Measurements from ENCODE around the gene VAX1.
"Not testable (repeated sequence)": the region's sequence is repeated elsewhere in the genome, so short reads cannot be mapped to it uniquely, and the experiment has no call there.

The VAX1 gene

GRCh38 chr10:117134306-117135025 lies 3.6 kb downstream of the VAX1 start:
- DNase-seq (ENCODE audit: low read depth), result no peak

DNA sequence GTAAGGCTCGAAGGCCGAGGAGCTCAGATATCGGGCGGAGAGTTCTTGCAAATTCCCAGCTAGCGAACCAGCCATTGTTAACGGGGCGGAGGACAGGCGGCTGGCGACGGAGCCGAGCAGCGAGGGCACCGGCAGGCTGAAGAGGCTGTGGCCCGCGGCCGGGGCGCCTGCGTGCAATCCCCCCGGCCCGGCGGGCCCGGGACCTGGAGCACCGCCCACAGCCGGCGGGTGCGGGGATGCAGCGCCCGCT lies 4.1 kb downstream of the VAX1 start:
- no peak for DNase-seq (ENCODE audit: low read depth)

DNA sequence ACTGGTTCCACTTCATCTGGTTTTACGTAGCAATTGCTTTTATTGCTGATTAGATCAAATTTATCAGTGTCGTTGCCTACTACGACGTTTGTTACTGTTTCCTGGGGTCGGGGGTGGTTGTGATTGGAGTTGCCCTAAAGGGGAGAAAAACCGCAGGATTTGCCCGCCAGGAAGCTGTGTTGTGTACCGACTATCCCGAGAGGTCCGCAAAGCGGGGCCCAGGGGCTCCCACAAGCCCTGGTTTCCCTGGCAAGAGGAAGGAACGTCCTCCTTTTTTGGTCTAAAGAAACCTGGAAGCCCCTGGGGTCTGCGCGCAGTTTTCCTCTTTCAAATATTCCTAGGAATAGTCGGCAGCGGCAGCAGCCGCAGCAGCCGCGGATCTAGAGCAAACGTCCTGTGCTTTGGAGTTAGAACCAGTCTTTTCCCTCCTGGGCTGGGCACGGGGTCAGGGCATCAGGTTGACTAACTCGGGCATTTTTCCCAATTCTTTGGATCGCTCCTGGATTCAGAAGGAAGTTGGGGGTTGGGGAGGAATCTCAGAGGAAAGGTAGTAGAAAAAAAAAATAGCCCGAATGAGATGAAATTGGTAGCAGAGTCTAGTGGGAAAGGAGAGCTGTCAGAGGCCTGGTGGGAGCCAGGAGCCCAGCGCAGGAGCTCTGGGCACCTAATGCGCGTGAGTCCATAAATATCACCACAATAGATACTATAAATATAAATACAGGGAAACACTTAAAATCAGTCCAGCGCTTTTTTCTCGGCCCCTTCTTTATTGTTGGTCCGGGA lies 4.6 kb downstream of the VAX1 start:
- DNase-seq (ENCODE audit: low read depth), result no peak

DNA sequence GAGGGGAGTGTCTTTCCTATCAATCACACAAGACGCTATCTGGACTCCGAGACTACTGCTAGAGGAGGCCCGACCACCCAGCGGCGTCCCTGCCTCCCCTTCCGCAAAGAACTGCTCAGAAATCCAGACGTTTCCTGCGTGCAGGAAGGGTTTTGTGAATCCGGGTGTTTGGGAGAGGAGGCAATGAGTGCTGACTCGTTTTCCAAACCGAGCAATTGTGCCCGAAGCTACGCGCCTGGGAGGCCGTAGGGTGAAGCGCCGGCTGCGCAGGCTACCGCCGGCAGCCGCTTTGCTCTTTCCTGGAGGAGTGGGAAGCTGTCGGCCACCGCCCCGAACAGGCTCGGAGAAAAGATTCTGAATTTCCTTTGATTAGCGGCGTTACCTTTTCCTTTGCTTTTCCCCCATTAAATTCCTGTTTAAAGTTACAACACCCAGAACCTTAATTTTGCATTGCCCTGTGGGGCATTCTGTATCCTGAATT lies 5.3 kb downstream of the VAX1 start:
- DNase-seq (ENCODE audit: low read depth), result no peak

GRCh38 chr10:117131376-117132327 lies 6.4 kb downstream of the VAX1 start:
- DNase-seq (ENCODE audit: low read depth), result no peak

DNA sequence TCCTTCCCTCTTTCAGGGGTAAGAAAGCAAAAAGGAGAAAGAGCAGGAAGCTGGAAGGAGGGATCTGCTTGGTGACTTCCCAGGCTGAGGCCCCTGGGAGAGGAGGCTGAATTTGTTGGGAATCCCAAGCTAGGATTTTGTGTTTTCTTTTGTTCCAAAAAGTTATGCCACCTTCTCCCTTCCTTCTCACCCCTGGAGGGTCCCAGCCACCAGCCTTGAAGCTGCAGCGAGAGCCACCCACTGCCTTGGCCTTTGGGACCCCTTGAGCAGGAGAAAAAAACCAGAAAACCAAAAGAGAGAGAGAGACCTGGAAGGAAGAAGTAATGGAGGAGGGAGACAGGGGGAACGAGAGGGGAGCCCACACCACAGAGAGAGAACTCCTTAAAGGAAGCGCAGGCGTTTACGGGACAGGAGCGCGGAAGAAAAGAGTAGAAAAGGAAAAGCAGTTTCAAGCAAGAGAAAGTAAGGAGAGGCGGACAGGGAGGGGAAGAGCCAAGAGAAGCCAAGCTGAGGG lies 7.2 kb downstream of the VAX1 start:
- no peak for DNase-seq (ENCODE audit: low read depth)

DNA sequence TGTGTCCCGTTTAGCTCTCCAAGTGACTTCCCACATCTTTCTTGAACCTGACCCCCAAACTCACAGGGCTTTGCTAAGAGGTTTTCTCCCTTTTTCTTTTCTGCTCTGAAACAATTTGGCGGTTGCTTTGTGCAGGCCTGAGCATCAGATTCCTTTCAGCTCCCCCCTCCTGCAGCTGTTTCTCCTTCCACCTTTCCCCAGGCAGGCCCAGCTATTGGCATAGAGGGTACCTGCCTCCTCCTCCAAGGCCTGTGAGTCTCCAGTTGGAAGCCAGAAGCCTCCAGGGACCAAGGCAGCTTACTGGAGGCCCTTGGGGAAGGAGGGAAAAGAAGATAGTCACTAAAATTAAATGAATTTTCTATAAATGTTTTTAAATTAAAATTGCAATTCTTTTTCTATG lies 7.7 kb downstream of the VAX1 start:
- DNase-seq (ENCODE audit: low read depth), result no peak

DNA sequence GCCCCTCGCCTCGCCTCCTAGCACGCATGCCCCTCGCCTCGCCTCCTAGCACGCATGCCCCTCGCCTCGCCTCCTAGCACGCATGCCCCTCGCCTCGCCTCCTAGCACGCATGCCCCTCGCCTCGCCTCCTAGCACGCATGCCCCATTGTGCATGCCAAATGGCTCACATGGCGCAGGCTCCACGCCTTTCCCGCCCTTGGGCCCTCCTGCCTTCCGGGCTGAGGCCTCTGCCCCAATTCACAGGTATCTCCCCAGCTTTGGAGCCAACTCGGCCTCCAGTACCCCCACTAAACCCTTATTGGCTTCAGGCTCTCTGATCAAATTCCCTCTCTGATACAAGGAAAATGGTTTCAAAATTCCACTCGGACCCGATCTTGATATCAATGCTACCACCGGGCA lies 11.4 kb downstream of the VAX1 start:
- DNase-seq (ENCODE audit: low read depth), result not testable (repeated sequence)

- no peak for DNase-seq (ENCODE audit: low read depth)
These were observed 12.0 kb downstream of the VAX1 start for GRCh38 chr10:117126034-117126433.

DNA sequence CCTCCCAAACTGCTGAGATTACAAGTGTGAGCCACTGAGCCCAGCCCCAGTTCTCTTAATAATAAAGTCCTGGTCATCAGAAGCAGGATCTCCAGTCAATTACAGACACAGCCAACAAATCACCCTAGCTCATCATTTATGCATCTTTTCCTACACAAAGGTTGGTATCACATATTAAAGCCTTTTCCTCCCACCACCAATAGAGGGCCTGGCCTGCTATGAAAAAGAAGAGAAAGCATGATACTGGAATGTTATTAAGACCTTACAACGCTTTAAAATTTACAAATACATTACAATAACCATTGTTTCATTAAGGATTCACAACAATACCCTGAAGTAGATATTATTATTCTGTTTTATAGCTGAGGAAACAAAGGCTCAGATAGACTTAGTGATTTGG lies 25.9 kb downstream of the VAX1 start:
- no peak for DNase-seq (ENCODE audit: low read depth)

DNA sequence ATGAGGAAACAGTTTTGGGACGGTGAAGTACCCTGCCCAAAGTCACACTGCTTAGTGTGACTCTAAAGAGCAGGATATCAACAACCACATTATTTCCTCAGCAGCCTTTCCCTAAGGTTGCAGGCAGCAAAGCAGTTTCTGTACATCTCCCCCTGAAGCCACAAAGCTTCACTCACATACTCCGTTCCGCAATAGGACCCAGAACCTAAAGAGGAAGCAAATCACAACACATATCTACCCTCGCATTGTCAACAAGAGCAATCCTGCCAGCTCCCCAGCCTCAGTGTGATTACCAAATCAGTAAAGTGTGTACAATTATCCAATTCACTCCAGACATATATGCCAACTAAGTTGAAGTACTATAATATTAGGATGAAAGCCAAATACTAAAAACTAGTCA lies 30.8 kb downstream of the VAX1 start:
- no peak for DNase-seq (ENCODE audit: low read depth)

GRCh38 chr10:117096599-117097201 lies 41.4 kb downstream of the VAX1 start:
- no peak for DNase-seq (ENCODE audit: low read depth)

- DNase-seq (ENCODE audit: low read depth), result no peak
These were observed 43.2 kb downstream of the VAX1 start for GRCh38 chr10:117094856-117095255.

DNA sequence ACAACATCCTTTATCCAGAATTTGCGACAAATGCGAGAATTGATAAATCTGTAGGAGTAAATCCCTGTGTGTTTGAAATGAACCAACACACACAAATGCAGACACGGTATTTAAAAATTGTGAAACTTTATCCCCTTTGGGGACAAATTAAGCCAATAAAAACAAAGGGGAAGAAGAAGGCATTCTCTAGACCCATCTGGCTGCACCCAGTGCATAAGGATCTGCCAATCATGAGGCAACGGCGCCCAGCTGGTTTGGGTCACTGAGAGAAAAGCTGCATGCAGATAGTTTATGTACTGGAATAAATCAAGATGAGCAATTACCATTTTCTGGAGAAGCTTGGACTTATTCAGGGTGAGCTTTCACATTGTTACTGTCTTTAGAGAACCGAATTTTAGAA lies 45.7 kb downstream of the VAX1 start:
- no peak for DNase-seq (ENCODE audit: low read depth)

GRCh38 chr10:117090834-117091233 lies 47.2 kb downstream of the VAX1 start:
- no peak for DNase-seq (ENCODE audit: low read depth)

GRCh38 chr10:117087521-117087920 lies 50.5 kb downstream of the VAX1 start:
- DNase-seq (ENCODE audit: low read depth), result no peak

DNA sequence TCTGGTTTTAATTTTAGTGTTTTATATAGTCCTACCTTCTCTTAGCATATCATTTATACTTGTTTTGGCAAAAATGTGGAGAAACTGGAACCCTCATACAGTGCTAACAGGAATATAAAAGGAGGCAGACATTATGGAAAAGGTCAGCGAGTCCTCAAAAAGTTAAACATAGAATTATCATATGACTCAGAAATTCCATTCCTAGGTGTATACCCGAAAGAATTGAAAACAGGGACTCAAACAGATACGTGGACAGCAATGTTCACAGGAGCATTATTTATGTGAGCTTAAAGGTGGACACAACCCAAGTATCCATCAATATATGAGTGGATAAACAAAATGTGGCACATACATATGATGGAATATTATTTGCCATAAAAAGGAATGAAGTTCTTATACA lies 51.5 kb downstream of the VAX1 start:
- no peak for DNase-seq (ENCODE audit: low read depth)

DNA sequence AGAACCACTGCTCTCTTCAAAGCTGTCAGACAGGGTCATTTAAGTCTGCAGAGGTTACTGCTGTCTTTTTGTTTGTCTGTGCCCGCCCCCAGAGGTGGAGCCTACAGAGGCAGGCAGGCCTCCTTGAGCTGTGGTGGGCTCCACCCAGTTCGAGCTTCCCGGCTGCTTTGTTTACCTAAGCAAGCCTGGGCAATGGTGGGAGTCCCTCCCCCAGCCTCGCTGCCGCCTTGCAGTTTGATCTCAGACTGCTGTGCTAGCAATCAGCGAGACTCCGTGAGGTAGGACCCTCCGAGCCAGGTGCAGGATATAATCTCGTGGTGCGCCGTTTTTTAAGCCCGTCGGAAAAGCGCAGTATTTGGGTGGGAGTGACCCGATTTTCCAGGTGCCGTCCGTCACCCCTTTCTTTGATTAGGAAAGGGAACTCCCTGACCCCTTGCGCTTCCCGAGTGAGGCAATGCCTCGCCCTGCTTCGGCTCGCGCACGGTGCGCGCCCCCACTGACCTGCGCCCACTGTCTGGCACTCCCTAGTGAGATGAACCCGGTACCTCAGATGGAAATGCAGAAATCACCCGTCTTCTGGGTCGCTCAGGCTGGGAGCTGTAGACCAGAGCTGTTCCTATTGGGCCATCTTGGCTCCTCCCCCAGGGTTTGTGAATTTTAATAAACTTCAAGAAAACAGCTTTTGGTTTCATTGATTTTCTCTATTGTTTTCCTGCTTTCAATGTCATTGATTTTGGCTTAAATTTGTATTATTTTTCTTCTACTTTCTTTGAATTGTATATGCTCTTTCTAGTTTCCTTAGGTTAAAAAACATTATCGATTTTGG lies 53.4 kb downstream of the VAX1 start:
- DNase-seq (ENCODE audit: low read depth), result not testable (repeated sequence)
